VCaP (cell line): ENCODE data around the gene OR12D3.
"Not testable (repeated sequence)": the region's sequence is repeated elsewhere in the genome, so short reads cannot be mapped to it uniquely, and the experiment has no call there.

Experiments used
- H3K27ac ChIP-seq: fragments of 450-650 bp; 2 replicates; pipeline ENCODE4 v1.5.1; 2017
- CTCF ChIP-seq: fragments of 450-650 bp; conservative IDR thresholded peaks from 2 replicates; pipeline ENCODE4 v1.5.1; 2017; ENCODE audit warnings: mild to moderate bottlenecking, moderate library complexity

OR12D3 gene

DNA sequence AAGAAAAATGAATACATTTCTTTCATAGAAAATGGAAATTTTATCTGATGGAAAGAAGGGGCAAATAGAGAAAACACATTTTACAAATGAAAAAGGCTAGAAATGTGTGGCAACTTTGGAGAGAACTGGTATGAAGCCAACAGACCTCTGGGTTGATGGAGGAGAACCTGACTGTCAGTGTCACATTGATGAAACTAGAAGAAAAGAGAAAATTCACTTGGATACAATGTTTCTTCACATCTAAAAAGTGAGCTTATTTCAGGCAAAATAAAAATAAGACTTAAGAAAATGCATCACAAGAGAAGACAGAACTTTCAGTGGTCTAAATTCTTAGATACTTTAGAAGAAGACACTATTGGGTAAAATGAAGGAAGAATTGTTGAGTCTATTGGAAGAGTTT lies 20.2 kb upstream of the OR12D3 start, which contains the start of gene OR12D2:
TSS of gene OR12D2 (plus strand) at position 301 of the 400 bp plus-strand sequence. CDS start 1,069 bp downstream, outside the sequence.
- H3K27ac ChIP-seq, result no peak within 1 kb of the TSS
- TF ChIP-seq CTCF, result no peak

DNA sequence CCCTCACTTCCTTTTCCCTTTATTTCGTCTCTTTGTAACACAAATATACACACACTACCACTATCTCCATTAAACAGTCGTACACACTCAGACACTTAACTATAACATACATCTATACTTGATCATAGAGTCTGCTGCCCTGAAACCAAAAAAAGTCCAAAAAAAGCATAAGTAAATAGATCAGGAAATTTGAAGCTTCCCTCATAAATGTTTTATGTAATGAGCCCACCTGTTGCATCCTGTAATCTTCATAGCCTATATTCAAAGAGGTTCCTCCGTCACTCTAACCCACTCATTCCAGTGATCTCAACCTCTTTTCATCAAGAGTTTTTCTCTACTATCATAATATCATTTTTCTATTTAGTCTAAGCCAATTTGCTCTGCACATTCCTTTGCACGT lies 13.4 kb upstream of the OR12D3 start:
- no peak overlapping the region for H3K27ac ChIP-seq
- no peak for TF ChIP-seq CTCF

DNA sequence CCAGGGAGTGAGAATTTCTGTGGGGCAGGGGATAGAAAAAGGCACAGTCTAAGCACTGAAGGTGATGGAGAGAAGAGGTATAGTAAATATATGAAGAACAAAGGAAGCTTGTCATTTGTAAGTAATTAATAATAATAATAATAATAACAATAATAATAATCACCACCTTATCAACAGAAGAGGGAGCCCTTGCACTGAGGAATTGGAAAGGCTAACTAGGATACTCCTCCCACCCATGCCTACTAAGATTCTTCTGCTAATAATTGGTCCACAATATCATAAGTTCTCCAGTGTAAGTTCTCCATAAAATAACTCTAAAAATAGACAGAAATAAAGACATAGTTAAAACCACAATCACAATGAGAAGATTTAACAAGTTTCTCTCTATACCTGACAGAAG lies 912 bp upstream of the OR12D3 start:
- no peak overlapping the region for H3K27ac ChIP-seq
- peak; percentile 36 for TF ChIP-seq CTCF

GRCh38 chr6:29368765-29369164 lies 6.3 kb downstream of the OR12D3 start, which contains the start of gene OR5V1:
Gene OR5V1 (minus strand): TSS chr6:29368865. CDS start chr6:29356195, 12,670 bp downstream.
- TF ChIP-seq CTCF, result no peak
- H3K27ac ChIP-seq, result no peak within 1 kb of the TSS

GRCh38 chr6:29355603-29356002 lies 19.5 kb downstream of the OR12D3 start:
- no peak overlapping the region for H3K27ac ChIP-seq
- 0 out of 2 replicates have a peak, but pooled peaks have one; percentile 25 for TF ChIP-seq CTCF

DNA sequence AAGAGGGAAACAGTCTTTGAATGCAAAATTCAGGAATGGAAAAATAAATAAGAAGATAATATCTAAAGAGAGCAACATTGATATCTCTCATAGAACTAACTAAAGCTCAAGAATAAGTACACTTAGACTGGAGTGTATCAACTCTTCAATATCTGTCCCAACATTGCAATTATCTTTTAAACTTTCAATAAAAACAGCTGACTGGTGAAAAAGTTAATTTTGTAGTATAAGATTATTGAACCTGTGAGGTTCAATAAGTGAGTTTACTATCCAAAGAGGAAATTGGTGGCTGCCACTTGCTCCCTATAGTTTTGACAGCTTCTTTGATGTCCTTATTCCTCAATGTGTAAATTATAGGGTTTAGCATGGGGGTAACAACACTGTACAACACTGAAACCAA lies 20.1 kb downstream of the OR12D3 start:
- no peak for TF ChIP-seq CTCF
- H3K27ac ChIP-seq, result no peak overlapping the region

DNA sequence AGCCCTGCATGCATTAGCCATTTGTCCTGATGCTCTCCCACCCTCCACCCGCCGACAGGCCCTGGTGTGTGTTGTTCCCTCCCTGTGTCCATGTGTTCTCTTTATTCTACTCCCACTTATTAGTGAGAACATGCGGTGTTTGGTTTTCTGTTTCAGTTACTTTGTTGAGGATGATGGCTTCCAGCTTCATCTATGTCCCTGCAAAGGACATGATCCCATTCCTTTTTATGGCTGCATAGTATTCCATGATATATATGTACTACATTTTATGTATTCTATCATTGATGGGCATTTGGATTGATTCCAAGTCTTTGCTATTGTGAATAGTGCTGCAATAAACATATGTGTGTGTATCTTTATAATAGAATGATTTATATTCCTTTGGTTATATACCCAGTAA lies 25.7 kb downstream of the OR12D3 start:
- not testable (repeated sequence) for H3K27ac ChIP-seq

DNA sequence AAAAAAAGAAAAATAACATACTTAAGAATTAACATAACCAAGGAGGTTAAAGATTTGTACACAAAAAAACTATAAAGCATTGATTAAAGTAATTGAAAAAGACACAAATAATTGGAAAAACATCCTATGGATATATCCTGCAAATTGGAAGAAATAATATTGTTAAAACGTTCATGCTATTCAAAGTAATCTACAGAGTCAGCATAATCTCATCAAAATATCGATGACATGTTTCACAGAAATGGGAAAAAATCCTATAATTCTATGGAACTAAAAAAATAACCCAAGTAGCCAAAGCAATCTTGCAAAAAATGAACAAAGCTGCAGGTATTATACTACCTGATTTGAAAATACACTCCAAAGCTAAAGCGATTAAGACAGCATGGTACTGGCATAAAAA lies 29.7 kb downstream of the OR12D3 start:
- TF ChIP-seq CTCF, result no peak
- H3K27ac ChIP-seq, result no peak overlapping the region
